T follicular helper cell (primary cell): ENCODE results near the gene DZIP1L.
"Not testable (repeated sequence)": the region's sequence is repeated elsewhere in the genome, so short reads cannot be mapped to it uniquely, and the experiment has no call there.

ENCODE experiments used
- DNase-seq: peaks from one replicate; pipeline ENCODE4 v3.0.0-alpha.2; 2020; ENCODE audit warnings: low read depth

Gene DZIP1L

DNA sequence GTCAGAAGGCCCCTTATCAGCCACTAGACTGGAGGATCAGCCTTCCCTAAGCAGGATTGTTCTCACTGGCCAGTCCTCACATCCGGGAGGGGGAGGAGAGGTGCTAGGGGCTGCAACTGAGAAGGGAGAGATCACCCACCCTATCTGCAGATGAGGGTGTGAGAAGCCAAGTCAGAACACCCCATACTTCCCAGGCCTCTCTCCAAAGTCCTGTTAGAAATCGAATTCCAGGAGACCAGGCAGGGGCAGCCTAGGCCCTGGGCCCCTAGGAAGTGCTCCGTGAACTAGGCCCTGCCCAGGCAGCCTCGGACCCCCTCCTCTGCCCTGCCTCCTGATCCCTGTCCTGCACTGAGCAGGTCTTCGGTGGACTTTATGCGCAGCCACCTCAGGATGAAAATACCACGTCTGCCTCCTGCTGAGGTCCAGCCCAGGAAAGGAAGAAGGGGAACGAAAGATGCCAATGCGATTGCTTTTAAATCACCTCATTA is 933 bp downstream of the DZIP1L start:
- DNase-seq = no peak

DNA sequence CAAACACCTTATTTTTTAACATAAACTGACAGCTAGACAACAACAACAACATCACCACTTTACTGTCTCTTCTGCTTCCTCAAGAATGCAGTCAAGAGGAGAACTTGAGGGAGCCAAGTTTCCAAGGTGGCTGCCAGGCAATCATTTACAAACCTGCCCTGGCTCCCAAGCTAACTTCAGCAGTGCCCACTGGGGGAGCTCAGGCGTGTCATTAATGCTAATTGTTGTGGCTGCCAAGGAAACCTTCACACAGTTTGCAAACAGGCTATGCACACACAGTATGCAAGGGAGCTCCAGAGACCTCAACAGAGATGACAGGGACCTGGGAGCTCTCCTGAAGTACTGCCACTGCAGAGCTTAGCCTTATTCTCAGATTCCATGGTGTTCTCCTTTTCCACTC is 2.1 kb downstream of the DZIP1L start:
- DNase-seq = no peak

DNA sequence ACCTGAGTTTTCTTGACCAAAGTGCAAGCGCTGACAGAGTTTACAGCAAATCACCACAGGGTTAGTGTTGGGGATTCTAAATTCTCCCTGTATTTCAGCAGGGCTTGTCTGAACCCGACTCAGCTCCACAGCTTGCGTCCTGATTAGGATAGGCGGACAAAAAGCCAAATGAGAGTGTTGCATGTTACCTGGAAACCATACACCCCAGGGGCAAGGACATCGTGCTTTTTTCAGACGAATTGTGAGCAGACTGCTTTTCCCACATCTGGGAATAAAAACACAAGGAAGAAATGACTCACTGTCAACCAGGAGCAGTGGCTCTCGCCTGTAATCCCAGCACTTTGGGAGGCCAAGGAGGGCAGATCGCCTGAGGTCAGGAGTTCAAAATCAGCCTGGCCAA is 3.0 kb downstream of the DZIP1L start:
- DNase-seq = no peak

DNA sequence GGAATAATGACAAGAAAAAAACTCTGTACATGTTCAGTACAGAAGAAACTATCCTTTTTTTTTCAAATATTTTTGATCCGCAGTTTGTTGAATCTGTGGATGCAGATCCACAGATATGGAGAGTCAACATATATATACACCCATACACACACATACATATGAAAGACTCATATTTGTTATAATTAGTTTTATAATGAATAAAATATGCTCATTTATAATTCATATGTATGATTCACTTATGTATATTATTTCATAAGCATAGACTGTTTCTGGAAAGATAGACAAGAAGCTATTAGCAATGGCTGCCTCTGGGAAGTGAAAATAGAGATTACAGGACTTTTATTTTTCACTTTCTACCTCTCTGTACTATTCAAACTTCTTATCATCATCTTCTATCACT is 9.8 kb downstream of the DZIP1L start:
- no peak for DNase-seq

DNA sequence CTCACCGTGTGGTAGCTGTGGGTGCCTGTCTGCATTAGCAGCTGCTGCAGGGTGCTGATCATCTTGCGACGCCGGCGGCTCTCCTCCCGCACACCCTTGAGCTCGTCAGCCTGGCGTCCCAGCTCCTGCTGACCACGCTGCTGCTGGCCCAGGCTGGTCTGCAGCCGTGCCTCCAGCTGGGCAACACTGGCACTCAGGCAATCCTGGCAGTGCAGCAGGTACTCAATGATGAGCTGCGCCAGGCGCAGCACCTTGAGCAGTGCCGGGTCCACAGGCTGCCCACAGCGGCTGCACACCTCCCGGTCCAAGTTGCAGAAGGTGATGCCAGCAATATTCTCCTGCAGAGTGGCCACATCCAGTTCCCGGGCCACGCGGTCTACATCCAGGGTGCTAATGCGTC is 11.9 kb downstream of the DZIP1L start:
- no peak for DNase-seq

DNA sequence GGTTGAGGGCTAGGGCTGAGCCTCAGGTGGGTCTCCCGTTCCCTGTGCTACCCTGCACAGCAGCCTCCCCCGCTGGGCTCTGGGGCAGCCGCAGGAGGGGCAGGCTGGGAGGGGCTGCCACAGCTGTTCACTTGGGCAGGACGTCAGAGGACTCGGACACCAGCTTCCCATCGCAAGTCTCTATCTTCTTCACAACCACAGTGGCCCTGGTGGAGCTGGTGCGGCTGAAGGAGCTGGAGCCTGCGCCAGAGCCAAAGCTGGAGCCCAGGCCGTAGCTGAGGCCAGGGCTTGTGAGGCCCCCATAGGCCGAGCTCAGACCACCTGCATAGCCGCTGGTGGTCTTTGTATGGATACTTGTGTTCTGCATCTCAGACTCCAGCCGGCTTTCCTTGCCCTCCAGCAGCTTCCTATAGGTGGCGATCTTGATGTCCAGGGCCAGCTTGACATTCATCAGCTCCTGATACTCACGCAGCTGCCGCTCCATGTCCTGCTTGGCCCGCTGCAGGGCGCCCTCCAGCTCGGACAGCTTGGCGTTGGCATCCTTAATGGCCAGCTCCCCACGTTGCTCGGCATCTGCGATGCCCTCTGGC is 14.0 kb downstream of the DZIP1L start:
- DNase-seq = not testable (repeated sequence)

DNA sequence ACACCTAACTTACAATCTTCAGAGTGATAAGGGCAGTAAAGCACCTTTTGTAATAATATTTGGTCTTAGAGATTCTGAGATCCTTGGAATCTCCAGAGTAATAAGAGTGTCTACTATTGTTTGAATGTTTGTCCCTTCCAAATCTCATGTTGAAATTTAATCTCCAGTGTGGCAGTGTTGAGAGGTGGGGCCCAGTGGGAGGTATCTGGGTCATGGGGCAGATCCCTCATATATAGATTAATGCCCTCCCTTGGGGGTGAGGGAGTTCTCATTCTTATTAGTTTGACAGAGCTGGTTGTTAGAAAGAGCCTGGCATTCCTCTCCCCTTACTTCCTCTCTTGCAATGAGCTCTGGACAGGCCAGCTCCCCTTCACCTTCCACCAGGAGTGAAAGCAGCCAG is 16.0 kb downstream of the DZIP1L start:
- no peak for DNase-seq

GRCh38 chr3:138097192-138098172 is 17.9 kb downstream of the DZIP1L start:
- DNase-seq = no peak

DNA sequence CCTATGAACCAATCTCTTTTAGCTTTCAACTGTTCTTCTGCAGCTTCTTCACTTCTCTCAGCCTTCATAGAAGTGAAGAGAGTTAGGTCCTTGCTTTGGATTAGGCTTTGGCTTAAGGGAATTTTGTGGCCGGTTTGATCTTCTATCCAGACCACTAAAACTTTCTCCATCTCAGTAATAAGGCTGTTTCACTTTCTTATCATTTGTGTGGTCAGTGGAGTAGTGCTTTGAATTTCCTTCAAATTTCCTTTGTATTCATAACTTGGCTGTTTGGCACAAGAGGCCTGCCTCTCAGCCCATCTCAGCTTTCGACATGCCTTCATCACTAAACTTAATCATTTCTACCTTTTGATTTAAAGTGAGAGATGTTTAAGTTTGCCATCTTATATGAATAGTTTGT is 21.7 kb downstream of the DZIP1L start:
- no peak for DNase-seq

DNA sequence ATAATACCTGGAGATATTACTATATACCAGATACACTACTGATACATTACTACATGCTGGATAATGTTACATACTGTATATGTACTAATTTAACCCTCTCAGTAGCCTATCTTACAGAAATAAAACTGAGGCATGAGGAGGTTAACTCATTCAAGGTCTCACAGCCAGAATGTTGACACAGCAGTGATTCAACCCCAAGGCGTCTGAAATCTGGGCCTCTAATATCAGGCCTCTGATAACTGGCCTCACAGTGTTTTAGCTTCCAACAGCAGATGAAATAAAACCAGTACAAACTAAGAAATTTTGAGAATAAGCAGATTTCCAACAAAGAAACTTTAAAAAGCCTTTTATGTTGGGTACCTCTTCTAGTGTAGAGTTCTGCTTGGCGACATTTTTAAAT is 23.4 kb downstream of the DZIP1L start:
- no peak for DNase-seq

- no peak for DNase-seq
Observed at GRCh38 chr3:138089091-138089490, 26.3 kb downstream of the DZIP1L start.

DNA sequence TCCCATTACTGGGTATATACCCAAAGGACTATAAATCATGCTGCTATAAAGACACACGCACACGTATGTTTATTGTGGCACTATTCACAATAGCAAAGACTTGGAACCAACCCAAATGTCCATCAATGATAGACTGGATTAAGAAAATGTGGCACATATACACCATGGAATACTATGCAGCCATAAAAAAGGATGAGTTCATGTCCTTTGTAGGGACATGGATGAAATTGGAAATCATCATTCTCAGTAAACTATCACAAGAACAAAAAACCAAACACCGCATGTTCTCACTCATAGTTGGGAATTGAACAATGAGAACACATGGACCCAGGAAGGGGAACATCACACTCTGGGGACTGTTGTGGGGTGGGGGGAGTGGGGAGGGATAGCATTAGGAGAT is 29.7 kb downstream of the DZIP1L start:
- not testable (repeated sequence) for DNase-seq

DNA sequence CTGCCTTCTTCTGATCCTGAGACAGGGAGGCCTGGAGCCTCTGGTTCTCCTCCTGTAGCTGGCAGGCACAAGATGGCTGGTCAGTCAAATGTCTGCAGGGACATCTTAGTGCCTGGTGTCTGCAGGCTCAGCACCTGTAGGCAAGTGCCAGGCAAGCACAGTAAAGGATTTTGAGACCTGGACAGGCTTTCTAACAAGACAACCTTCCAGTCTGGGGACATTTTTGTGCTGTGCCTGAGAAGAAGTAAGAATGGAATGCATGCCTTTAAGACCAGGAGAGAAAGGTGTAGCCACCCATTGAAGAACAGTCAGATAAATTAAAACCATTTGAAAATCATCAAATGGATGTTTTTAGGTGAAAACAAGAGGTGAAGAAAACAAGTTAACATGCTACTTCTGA is 31.2 kb downstream of the DZIP1L start:
- DNase-seq = no peak

- DNase-seq = no peak
Observed at GRCh38 chr3:138082992-138083386, 32.4 kb downstream of the DZIP1L start.

GRCh38 chr3:138082085-138082991 is 33.1 kb downstream of the DZIP1L start:
- no peak for DNase-seq

- DNase-seq = no peak
Observed at GRCh38 chr3:138081371-138082084, 33.9 kb downstream of the DZIP1L start.

- DNase-seq = no peak
Observed at GRCh38 chr3:138079901-138080300, 35.5 kb downstream of the DZIP1L start.

DNA sequence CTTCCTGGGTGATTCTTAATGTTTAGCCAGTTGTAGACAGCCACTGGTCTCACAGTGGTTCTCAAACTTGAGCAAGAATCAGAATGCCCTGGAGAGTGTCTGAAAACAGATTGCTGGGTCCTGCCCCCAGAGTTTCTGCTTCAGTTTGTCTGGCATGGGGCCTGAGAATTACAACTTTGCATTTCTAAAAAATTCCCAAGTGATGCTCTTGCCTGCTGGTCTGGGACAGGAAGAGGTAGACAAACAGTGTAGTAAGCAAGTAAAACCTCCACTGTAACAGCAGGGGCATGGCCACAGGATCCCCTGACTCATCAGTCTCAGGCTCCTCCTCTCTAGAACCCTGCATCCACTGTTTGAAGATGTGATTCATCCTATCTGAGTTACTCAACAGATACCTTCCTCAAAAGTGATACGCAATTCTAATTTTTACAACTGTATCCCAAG is 36.5 kb downstream of the DZIP1L start:
- DNase-seq = no peak

GRCh38 chr3:138078096-138078495 is 37.3 kb downstream of the DZIP1L start:
- DNase-seq = no peak

DNA sequence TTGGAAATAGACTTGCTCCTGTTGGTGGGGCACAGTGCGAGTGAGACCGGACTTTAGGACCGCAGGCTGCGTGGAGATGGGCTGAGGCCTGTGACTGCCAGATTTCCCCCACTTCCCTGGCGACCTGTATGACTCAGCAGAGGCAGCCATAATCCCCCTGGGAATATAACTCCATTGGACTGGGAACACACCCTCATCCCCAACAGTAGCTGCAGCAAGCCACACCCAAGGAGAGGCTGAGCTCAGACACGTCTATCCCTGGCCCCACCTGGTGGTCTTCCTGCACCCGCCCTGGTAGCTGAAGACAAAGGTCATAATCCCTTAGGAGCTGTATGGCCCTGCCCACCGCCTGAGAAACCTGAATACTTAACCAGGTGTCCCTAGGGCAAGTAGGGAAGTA is 42.6 kb downstream of the DZIP1L start:
- no peak for DNase-seq

GRCh38 chr3:138070006-138070405 is 45.4 kb downstream of the DZIP1L start:
- no peak for DNase-seq
